ENCODE measurements around the gene HLA-DMA.

DNA sequence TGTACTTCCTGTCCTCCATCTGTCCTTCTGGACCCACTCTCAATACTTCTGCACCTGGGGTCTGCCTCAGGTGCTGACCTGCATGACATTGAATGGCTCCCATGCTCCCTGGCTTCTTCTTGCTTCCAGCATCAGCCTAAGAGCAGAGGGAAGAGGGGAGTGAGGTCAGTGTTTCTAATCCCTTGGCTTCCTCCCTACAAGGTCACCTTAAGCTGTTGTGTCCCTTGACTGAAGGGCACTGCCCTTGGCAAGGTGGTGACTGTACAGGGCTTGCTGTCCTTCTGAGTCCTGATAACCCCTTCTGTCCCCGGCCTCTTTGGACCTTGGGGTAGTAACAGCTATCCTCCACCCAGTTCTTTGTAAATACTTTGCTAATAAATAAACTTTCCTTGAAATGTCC lies 21.7 kb downstream of the HLA-DMA start:
- no peak for TF ChIP-seq POLR2A (IDR thresholded peaks at IDR 0.05)
- TF ChIP-seq, protein P1, sequence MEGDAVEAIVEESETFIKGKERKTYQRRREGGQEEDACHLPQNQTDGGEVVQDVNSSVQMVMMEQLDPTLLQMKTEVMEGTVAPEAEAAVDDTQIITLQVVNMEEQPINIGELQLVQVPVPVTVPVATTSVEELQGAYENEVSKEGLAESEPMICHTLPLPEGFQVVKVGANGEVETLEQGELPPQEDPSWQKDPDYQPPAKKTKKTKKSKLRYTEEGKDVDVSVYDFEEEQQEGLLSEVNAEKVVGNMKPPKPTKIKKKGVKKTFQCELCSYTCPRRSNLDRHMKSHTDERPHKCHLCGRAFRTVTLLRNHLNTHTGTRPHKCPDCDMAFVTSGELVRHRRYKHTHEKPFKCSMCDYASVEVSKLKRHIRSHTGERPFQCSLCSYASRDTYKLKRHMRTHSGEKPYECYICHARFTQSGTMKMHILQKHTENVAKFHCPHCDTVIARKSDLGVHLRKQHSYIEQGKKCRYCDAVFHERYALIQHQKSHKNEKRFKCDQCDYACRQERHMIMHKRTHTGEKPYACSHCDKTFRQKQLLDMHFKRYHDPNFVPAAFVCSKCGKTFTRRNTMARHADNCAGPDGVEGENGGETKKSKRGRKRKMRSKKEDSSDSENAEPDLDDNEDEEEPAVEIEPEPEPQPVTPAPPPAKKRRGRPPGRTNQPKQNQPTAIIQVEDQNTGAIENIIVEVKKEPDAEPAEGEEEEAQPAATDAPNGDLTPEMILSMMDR (IDR thresholded peaks at IDR 0.05) = no peak

Measured in thyroid gland (tissue), 4 donors.